Measurements from ENCODE around the gene RND2. TPM values are rescaled to one million over a fixed set of nuclear protein-coding genes. Genes with fewer than 3 reads are reported as not detected.

RND2 gene
- total RNA-seq, 5 donors from 2014 or later (not counting 1 experiment from before 2014, with no cell fraction given) = 0.08 to 0.64 (median 0.32) TPM

GRCh38 chr17:43018008-43018853 lies 6.8 kb upstream of the RND2 start:
- WGBS (ENCODE audit: insufficient coverage) = 63% methylated on average over 6 of the region's 19 CpGs
- CTCF ChIA-PET = interaction anchor here (0.6 to 1.1 kb wide), 2 partner anchors 11 to 320 kb away, joined by 3 read pairs; partner anchors contain the start of gene IFI35 (in 1 of the 2)
- H3K4me3 ChIP-seq (ENCODE audit: control insufficient read depth in 1 of 2, extremely low read depth in 1 of 2, low read length in 1 of 2) = no peak overlapping the region
- peaks cover 9 to 42% of the 10 kb centered on the region in 2 experiments for H3K4me1 ChIP-seq (ENCODE audit: control insufficient read depth in 1 of 2, extremely low read depth in 1 of 2, insufficient read depth in 2 of 2, low read length in 2 of 2)
- peaks cover 0 to 12% of the 10 kb centered on the region in 2 donors for H3K36me3 ChIP-seq (ENCODE audit: control insufficient read depth in 2 of 2, extremely low read depth in 1 of 2, insufficient read depth in 1 of 2, low read length in 1 of 2)
- H3K27ac Mint-ChIP-seq = peak overlapping the region; percentile 23 to 77
- H3K4me3 Mint-ChIP-seq = no peak overlapping the region
- H3K36me3 Mint-ChIP-seq = peaks cover 8% of the 10 kb centered on the region
- H3K27me3 Mint-ChIP-seq = no peaks in the 10 kb centered on the region
- H3K4me1 Mint-ChIP-seq = peaks cover 32 to 38% (median 32%) of the 10 kb centered on the region in 3 donors
- H3K27me3 ChIP-seq (replicated peaks in 1 of 2; ENCODE audit: control insufficient read depth in 2 of 2, extremely low read depth in 1 of 2, insufficient read depth in 2 of 2, low read length in 1 of 2) = no peaks in the 10 kb centered on the region
- no peaks in the 10 kb centered on the region for H3K9me3 ChIP-seq
- H3K27ac ChIP-seq (ENCODE audit: low read length) = peak overlapping the region; percentile 49
- peak in 21 of 35 experiments; percentile 11 to 65 (median 36) for DNase-seq
- POLR2A ChIA-PET = interaction anchor here in 1 of 2 donors (0.6 kb wide), 1 partner anchor 91 kb away, joined by 3 read pairs; no protein-coding TSS in a partner anchor
- peak in 1 of 4 experiments; percentile 59 for ATAC-seq (replicated peaks in 1 of 4)
- no peaks in the 10 kb centered on the region for H3K9me3 Mint-ChIP-seq

GRCh38 chr17:43018932-43019331 lies 6.1 kb upstream of the RND2 start:
- H3K4me3 Mint-ChIP-seq = no peak overlapping the region
- peaks cover 0 to 5% of the 10 kb centered on the region in 2 donors for H3K36me3 ChIP-seq (ENCODE audit: control insufficient read depth in 2 of 2, extremely low read depth in 1 of 2, insufficient read depth in 1 of 2, low read length in 1 of 2)
- H3K27me3 Mint-ChIP-seq = no peaks in the 10 kb centered on the region
- no peak for DNase-seq
- no peak overlapping the region for H3K4me3 ChIP-seq (ENCODE audit: control insufficient read depth in 1 of 2, extremely low read depth in 1 of 2, low read length in 1 of 2)
- peak overlapping the region; percentile 23 to 77 for H3K27ac Mint-ChIP-seq
- peaks cover 9 to 48% of the 10 kb centered on the region in 2 experiments for H3K4me1 ChIP-seq (ENCODE audit: control insufficient read depth in 1 of 2, extremely low read depth in 1 of 2, insufficient read depth in 2 of 2, low read length in 2 of 2)
- ChIA-PET POLR2A (no interaction called here), CTCF (no interaction called here)
- H3K4me1 Mint-ChIP-seq = peaks cover 32 to 40% (median 32%) of the 10 kb centered on the region in 3 donors
- H3K27ac ChIP-seq (ENCODE audit: low read length) = no peak overlapping the region
- no peaks in the 10 kb centered on the region for H3K9me3 ChIP-seq
- H3K36me3 Mint-ChIP-seq = peaks cover 3% of the 10 kb centered on the region
- no peaks in the 10 kb centered on the region for H3K9me3 Mint-ChIP-seq
- ATAC-seq (replicated peaks in 1 of 4) = no peak
- whole genome bisulfite sequencing (ENCODE audit: insufficient coverage) = no CpG with 5 or more reads among the region's 4 CpGs
- no peaks in the 10 kb centered on the region for H3K27me3 ChIP-seq (replicated peaks in 1 of 2; ENCODE audit: control insufficient read depth in 2 of 2, extremely low read depth in 1 of 2, insufficient read depth in 2 of 2, low read length in 1 of 2)

GRCh38 chr17:43019418-43019817 lies 5.6 kb upstream of the RND2 start:
- no peak for DNase-seq
- 93% methylated on average over 2 of the region's 7 CpGs for WGBS (ENCODE audit: insufficient coverage)
- Mint-ChIP-seq H3K27ac (peak overlapping the region; percentile 71 to 85), H3K4me1 (peaks cover 35 to 44% (median 36%) of the 10 kb centered on the region in 3 donors), H3K4me3 (peak overlapping the region; percentile 43 to 90 (median 86)), H3K36me3 (peaks cover 3% of the 10 kb centered on the region), H3K9me3 (no peaks in the 10 kb centered on the region), H3K27me3 (no peaks in the 10 kb centered on the region)
- peaks cover 0 to 4% of the 10 kb centered on the region in 2 donors for H3K36me3 ChIP-seq (ENCODE audit: control insufficient read depth in 2 of 2, extremely low read depth in 1 of 2, insufficient read depth in 1 of 2, low read length in 1 of 2)
- no peak overlapping the region for H3K27ac ChIP-seq (ENCODE audit: low read length)
- ChIA-PET CTCF (no interaction called here), POLR2A (no interaction called here)
- H3K4me1 ChIP-seq (ENCODE audit: control insufficient read depth in 1 of 2, extremely low read depth in 1 of 2, insufficient read depth in 2 of 2, low read length in 2 of 2) = peaks cover 9 to 53% of the 10 kb centered on the region in 2 experiments
- H3K27me3 ChIP-seq (replicated peaks in 1 of 2; ENCODE audit: control insufficient read depth in 2 of 2, extremely low read depth in 1 of 2, insufficient read depth in 2 of 2, low read length in 1 of 2) = no peaks in the 10 kb centered on the region
- H3K9me3 ChIP-seq = no peaks in the 10 kb centered on the region
- no peak overlapping the region for H3K4me3 ChIP-seq (ENCODE audit: control insufficient read depth in 1 of 2, extremely low read depth in 1 of 2, low read length in 1 of 2)
- no peak for ATAC-seq (replicated peaks in 1 of 4)

GRCh38 chr17:43020030-43020621 lies 4.9 kb upstream of the RND2 start:
- no peaks in the 10 kb centered on the region for H3K9me3 Mint-ChIP-seq
- H3K4me1 ChIP-seq (ENCODE audit: control insufficient read depth in 1 of 2, extremely low read depth in 1 of 2, insufficient read depth in 2 of 2, low read length in 2 of 2) = peaks cover 9 to 58% of the 10 kb centered on the region in 2 experiments
- H3K9me3 ChIP-seq = no peaks in the 10 kb centered on the region
- H3K27ac Mint-ChIP-seq = peak overlapping the region; percentile 72 to 85
- no peaks in the 10 kb centered on the region for H3K36me3 ChIP-seq (ENCODE audit: control insufficient read depth in 2 of 2, extremely low read depth in 1 of 2, insufficient read depth in 1 of 2, low read length in 1 of 2)
- no peak overlapping the region for H3K27ac ChIP-seq (ENCODE audit: low read length)
- H3K4me3 ChIP-seq (ENCODE audit: control insufficient read depth in 1 of 2, extremely low read depth in 1 of 2, low read length in 1 of 2) = no peak overlapping the region
- peaks cover 3% of the 10 kb centered on the region for H3K36me3 Mint-ChIP-seq
- WGBS (ENCODE audit: insufficient coverage) = 100% methylated on average over 1 of the region's 6 CpGs
- no peaks in the 10 kb centered on the region for H3K27me3 Mint-ChIP-seq
- peak overlapping the region; percentile 82 to 90 (median 86) for H3K4me3 Mint-ChIP-seq
- H3K27me3 ChIP-seq (replicated peaks in 1 of 2; ENCODE audit: control insufficient read depth in 2 of 2, extremely low read depth in 1 of 2, insufficient read depth in 2 of 2, low read length in 1 of 2) = no peaks in the 10 kb centered on the region
- no peak for ATAC-seq (replicated peaks in 1 of 4)
- POLR2A ChIA-PET = no interaction called here
- no peak for DNase-seq
- H3K4me1 Mint-ChIP-seq = peaks cover 36 to 49% (median 43%) of the 10 kb centered on the region in 3 donors
- CTCF ChIA-PET = no interaction called here

GRCh38 chr17:43020789-43021740 lies 4.0 kb upstream of the RND2 start:
- Mint-ChIP-seq H3K27me3 (no peaks in the 10 kb centered on the region), H3K4me3 (peak overlapping the region; percentile 82 to 90 (median 86)), H3K36me3 (no peaks in the 10 kb centered on the region), H3K27ac (peak overlapping the region; percentile 61 to 72), H3K4me1 (peaks cover 36 to 49% (median 48%) of the 10 kb centered on the region in 3 donors), H3K9me3 (no peaks in the 10 kb centered on the region)
- DNase-seq (peak in 22 of 35 experiments; percentile 10 to 60 (median 30)), ATAC-seq (replicated peaks in 1 of 4) (peak in 1 of 4 experiments; percentile 4)
- Histone ChIP-seq H3K27ac (ENCODE audit: low read length) (no peak overlapping the region), H3K27me3 (replicated peaks in 1 of 2; ENCODE audit: control insufficient read depth in 2 of 2, extremely low read depth in 1 of 2, insufficient read depth in 2 of 2, low read length in 1 of 2) (no peaks in the 10 kb centered on the region), H3K4me3 (ENCODE audit: control insufficient read depth in 1 of 2, extremely low read depth in 1 of 2, low read length in 1 of 2) (peak overlapping the region; percentile 84), H3K9me3 (no peaks in the 10 kb centered on the region), H3K4me1 (ENCODE audit: control insufficient read depth in 1 of 2, extremely low read depth in 1 of 2, insufficient read depth in 2 of 2, low read length in 2 of 2) (peaks cover 9 to 65% of the 10 kb centered on the region in 2 experiments), H3K36me3 (ENCODE audit: control insufficient read depth in 2 of 2, extremely low read depth in 1 of 2, insufficient read depth in 1 of 2, low read length in 1 of 2) (no peaks in the 10 kb centered on the region)
- 45% methylated on average over 4 of the region's 40 CpGs for WGBS (ENCODE audit: insufficient coverage)
- POLR2A ChIA-PET = interaction anchor here (0.6 to 0.7 kb wide), 2 partner anchors 437 to 633 kb away, joined by 3 to 11 read pairs; partner anchors contain the start of gene STAT3 (in 1 of the 2)
- CTCF ChIA-PET = interaction anchor here in 1 of 2 donors (1.8 kb wide), 1 partner anchor 22 kb away, joined by 10 read pairs; the partner anchor contains the start of gene RPL27

All from T-cell (primary cell).